22Rv1 (cell line): ENCODE measurements around the gene ZCCHC2.

Experiments used
- ZFX ChIP-seq: fragments of 450-650 bp; IDR thresholded peaks from 2 replicates; pipeline ENCODE4 v1.6.1; 2017; ENCODE audit warnings: antibody characterized with exemption, borderline replicate concordance
- TF ChIP-seq, protein P1 (sequence below): fragments of 450-650 bp; IDR thresholded peaks from 2 replicates; pipeline ENCODE4 v1.5.1; 2017; ENCODE audit warnings: mild to moderate bottlenecking

DNA sequence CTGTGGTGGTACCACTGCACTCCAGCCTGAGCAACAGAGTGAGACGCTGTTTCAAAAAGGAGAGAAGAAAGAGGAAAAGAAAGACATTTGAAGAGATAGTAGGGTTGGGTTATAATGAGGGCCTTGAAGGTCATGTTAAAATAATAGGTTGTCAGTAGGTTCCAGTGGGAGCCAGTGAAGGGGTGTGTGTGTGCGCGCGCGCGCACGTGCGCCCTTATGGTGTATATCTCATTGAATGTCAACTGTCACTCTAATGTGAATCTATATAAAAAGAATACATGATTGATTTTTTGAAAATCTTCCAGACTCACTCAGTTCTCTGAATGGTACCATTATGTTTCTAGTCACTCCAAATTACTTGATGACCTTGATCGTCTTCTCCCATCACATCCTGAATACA is 9.1 kb downstream of the ZCCHC2 start:
- TF ChIP-seq, protein P1, sequence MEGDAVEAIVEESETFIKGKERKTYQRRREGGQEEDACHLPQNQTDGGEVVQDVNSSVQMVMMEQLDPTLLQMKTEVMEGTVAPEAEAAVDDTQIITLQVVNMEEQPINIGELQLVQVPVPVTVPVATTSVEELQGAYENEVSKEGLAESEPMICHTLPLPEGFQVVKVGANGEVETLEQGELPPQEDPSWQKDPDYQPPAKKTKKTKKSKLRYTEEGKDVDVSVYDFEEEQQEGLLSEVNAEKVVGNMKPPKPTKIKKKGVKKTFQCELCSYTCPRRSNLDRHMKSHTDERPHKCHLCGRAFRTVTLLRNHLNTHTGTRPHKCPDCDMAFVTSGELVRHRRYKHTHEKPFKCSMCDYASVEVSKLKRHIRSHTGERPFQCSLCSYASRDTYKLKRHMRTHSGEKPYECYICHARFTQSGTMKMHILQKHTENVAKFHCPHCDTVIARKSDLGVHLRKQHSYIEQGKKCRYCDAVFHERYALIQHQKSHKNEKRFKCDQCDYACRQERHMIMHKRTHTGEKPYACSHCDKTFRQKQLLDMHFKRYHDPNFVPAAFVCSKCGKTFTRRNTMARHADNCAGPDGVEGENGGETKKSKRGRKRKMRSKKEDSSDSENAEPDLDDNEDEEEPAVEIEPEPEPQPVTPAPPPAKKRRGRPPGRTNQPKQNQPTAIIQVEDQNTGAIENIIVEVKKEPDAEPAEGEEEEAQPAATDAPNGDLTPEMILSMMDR = no peak
- TF ChIP-seq ZFX = no peak
